Activated CD8-positive, alpha-beta T cell treated with anti-CD3 and anti-CD28 coated beads, Interleukin-2, amount 10 ng/mL, durations not matched to agents 7 days and 5 days (primary cell): Measurements from ENCODE around the gene IL7R. TPM values are rescaled to one million over a fixed set of nuclear protein-coding genes. Genes with fewer than 3 reads are reported as not detected.

ENCODE experiments used
- ATAC-seq: fragments of 150-1000 bp; cut with Tn5 transposase; one replicate; pipeline ENCODE4 v1.10.0; 2021; ENCODE audit warnings: moderate library complexity
- CTCF ChIA-PET: fragments of 350-600 bp; sonication (Branson Sonifier 250); formaldehyde crosslinking; loops from one replicate; lab custom pipeline; 2021; ENCODE audit warnings: antibody characterized with exemption; lab: Charles Lee
- POLR2A ChIA-PET: fragments of 350-600 bp; sonication (Branson Sonifier 250); formaldehyde crosslinking; loops from one replicate; lab custom pipeline; 2021; ENCODE audit warnings: antibody characterized with exemption; lab: Charles Lee
- DNase-seq: peaks from one replicate; pipeline ENCODE4 v3.0.0-alpha.2; 2020
- H3K27ac Mint-ChIP-seq: one replicate; pipeline ENCODE4 v1.8.0; 2021; ENCODE audit warnings: mild to moderate bottlenecking, mixed read lengths
- H3K27me3 Mint-ChIP-seq: one replicate; pipeline ENCODE4 v1.8.0; 2021; ENCODE audit warnings: low read depth, mixed read lengths
- H3K36me3 Mint-ChIP-seq: one replicate; pipeline ENCODE4 v1.8.0; 2021; ENCODE audit warnings: low read depth, mixed read lengths
- H3K4me1 Mint-ChIP-seq: one replicate; pipeline ENCODE4 v1.8.0; 2021; ENCODE audit warnings: low read depth, mixed read lengths
- H3K4me3 Mint-ChIP-seq: one replicate; pipeline ENCODE4 v1.8.0; 2021; ENCODE audit warnings: mild to moderate bottlenecking, mixed read lengths
- H3K9me3 Mint-ChIP-seq: one replicate; pipeline ENCODE4 v1.8.0; 2022; ENCODE audit warnings: mixed read lengths; ENCODE audit not compliant: insufficient read depth
- total RNA-seq, 2 experiments: library from RNA; stranded (reverse); gene quantifications; one replicate each; pipeline ENCODE4 v1.2.3, GENCODE V29; 2021

Gene IL7R
- total RNA-seq, 2 experiments from 2014 or later = 45.4 to 48.4 TPM

DNA sequence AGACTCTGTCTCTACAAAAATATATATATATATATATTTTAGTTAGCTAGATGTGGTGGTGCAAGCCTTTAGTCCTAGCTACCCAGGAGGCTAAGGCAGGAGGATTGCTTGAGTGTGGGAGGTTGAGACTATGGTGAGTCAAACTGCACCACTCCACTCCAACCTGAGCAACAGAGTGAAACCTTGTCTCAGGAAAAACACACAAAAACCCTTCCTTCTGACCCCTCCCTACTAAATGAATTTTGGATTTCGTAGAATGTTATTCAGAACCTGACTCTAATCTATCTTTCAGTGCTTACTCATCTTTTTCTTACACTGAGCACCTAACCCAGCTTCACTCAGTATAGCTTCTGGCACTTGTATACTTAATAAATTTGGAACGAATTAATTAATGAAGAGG is 35.2 kb upstream of the IL7R start:
- DNase-seq (no peak), ATAC-seq (no peak)
- Mint-ChIP-seq H3K4me3 (no peak overlapping the region), H3K4me1 (peaks cover 77% of the 10 kb centered on the region), H3K27ac (peak overlapping the region; percentile 75), H3K9me3 (no peaks in the 10 kb centered on the region), H3K27me3 (no peaks in the 10 kb centered on the region), H3K36me3 (peaks cover 13% of the 10 kb centered on the region)
- ChIA-PET CTCF (interaction anchor here (1.0 to 5.5 kb wide), 16 partner anchors 9 to 171 kb away, joined by 3 to 48 read pairs (median 8); partner anchors contain the start of gene IL7R), POLR2A (interaction anchor here (1.1 to 5.4 kb wide), 8 partner anchors 9 to 62 kb away, joined by 3 to 54 read pairs (median 10); partner anchors contain the start of gene IL7R)

DNA sequence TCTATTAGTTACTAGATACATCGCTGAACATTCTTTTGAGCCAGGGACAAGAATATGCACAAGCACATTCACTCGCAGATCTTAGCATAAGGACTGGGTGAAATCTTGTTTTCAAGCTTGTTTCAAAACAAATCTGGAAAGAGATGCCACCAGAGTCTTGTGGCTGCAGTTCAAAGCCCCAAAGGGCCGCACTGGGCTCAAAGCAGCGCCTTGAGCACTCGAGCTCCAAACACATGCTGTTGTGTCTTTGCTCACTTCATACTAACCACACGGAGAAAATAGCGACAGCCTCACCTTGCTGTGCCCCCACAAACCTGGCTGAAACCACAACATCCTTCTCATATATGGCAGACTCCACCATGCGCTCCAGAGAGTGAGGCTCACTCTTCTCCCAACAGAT is 34.2 kb upstream of the IL7R start:
- POLR2A ChIA-PET = interaction anchor here (0.6 to 5.4 kb wide), 12 partner anchors 8 to 171 kb away, joined by 3 to 54 read pairs (median 4); partner anchors contain the start of gene IL7R
- H3K27ac Mint-ChIP-seq = peak overlapping the region; percentile 75
- H3K4me3 Mint-ChIP-seq = peak overlapping the region; percentile 30
- DNase-seq = peak; percentile 78
- H3K9me3 Mint-ChIP-seq = no peaks in the 10 kb centered on the region
- H3K36me3 Mint-ChIP-seq = peaks cover 13% of the 10 kb centered on the region
- H3K4me1 Mint-ChIP-seq = peaks cover 85% of the 10 kb centered on the region
- CTCF ChIA-PET = interaction anchor here (0.9 to 5.5 kb wide), 20 partner anchors 8 to 206 kb away, joined by 3 to 48 read pairs (median 6); partner anchors contain the start of genes IL7R and SPEF2
- peak; percentile 68 for ATAC-seq
- no peaks in the 10 kb centered on the region for H3K27me3 Mint-ChIP-seq

DNA sequence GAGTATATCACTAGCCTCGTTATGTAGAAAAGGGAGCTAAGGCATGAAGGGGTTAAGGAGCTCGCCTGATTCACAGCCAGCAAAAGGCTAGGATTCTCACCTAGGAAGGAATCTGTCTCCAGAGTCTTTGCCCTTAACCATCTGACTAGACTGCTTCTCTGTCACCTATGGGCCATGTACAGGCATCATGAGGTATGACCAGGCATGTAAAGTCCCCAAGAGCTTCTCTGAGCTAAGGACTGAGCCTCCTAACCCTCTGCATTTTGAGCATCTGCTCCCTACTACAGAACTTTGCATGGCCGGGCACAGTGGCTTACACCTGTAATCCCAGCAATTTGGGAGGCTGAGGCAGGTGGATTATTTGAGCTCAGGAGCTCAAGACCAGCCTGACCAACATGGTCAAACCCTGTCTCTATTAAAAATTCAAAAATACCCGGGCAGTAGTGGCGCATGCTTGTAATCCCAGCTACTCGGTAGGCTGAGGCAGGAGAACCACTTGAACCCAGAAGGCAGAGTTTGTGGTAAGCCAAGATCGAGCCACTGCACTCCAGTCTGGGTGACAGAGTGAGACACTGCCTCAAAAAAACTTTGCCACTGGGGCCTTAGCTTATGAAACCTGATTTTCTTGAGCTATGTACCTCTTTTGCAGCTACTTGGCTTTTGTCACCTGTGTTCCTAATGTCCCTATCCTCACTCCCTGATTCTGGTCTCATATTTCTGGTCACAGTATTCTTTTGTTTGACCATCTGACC is 33.2 kb upstream of the IL7R start:
- H3K27ac Mint-ChIP-seq = peak overlapping the region; percentile 74
- H3K9me3 Mint-ChIP-seq = no peaks in the 10 kb centered on the region
- H3K27me3 Mint-ChIP-seq = no peaks in the 10 kb centered on the region
- H3K4me1 Mint-ChIP-seq = peaks cover 95% of the 10 kb centered on the region
- CTCF ChIA-PET = interaction anchor here (0.7 to 5.5 kb wide), 16 partner anchors 7 to 207 kb away, joined by 4 to 48 read pairs (median 10); partner anchors contain the start of genes IL7R and SPEF2
- H3K36me3 Mint-ChIP-seq = peaks cover 13% of the 10 kb centered on the region
- no peak for DNase-seq
- POLR2A ChIA-PET = interaction anchor here (0.7 to 5.4 kb wide), 9 partner anchors 8 to 43 kb away, joined by 3 to 54 read pairs (median 5); partner anchors contain the start of gene IL7R
- no peak overlapping the region for H3K4me3 Mint-ChIP-seq
- ATAC-seq = peak; percentile 35

DNA sequence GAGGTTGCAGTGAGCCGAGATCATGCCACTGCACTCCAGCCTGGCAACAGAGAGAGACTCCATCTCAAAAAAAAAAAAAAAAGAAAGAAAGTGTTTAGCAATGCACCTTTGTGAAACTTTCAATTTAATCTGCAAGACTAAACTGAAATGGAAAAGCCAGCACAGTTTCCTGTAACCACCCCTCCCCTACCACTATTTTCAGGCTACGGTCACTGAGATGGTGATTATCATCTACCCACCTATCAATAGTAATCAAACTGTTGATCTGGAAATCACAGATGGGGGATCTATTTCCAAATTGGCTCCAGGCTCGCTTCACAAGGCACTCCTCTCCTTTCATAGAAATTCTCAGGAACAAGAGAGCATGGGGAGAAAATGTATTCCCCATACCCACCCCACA is 30.6 kb upstream of the IL7R start:
- H3K27me3 Mint-ChIP-seq = no peaks in the 10 kb centered on the region
- DNase-seq (no peak), ATAC-seq (no peak)
- ChIA-PET CTCF (interaction anchor here (1.5 to 5.3 kb wide), 3 partner anchors 9 to 32 kb away, joined by 3 to 44 read pairs (median 8); partner anchors contain the start of gene IL7R), POLR2A (interaction anchor here (1.0 to 2.3 kb wide), 3 partner anchors 28 to 33 kb away, joined by 5 to 12 read pairs (median 5); partner anchors contain the start of gene IL7R)
- peaks cover 9% of the 10 kb centered on the region for H3K36me3 Mint-ChIP-seq
- H3K27ac Mint-ChIP-seq = peak overlapping the region; percentile 81
- H3K4me3 Mint-ChIP-seq = peak overlapping the region; percentile 30
- no peaks in the 10 kb centered on the region for H3K9me3 Mint-ChIP-seq
- H3K4me1 Mint-ChIP-seq = peaks cover 87% of the 10 kb centered on the region

DNA sequence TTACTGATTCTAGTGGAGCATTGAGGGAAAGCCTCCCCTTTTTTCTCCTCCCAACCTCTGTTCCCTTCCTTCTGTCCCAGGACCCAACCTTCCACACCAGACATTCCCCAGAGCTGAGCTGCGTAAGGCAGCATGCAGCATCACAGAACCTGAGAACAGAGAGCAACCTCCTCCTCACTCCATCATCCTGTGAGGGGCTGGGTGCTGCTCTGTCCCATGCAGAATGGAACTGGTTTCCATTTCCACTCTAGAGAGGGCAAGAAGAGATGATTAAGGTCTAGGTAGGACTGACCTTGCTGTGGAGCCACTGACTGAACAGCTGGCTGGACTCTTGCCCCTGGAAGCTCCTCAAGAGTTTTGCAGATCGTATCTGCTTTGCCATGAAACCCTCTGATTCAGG is 30.1 kb upstream of the IL7R start:
- Mint-ChIP-seq H3K4me3 (peak overlapping the region; percentile 30), H3K36me3 (peaks cover 9% of the 10 kb centered on the region), H3K9me3 (no peaks in the 10 kb centered on the region), H3K27me3 (no peaks in the 10 kb centered on the region), H3K4me1 (peaks cover 88% of the 10 kb centered on the region), H3K27ac (peak overlapping the region; percentile 81)
- ChIA-PET POLR2A (interaction anchor here (1.0 to 2.3 kb wide), 2 partner anchors 27 to 33 kb away, joined by 5 to 12 read pairs; no protein-coding TSS in a partner anchor), CTCF (interaction anchor here (0.7 to 2.6 kb wide), 5 partner anchors 9 to 45 kb away, joined by 3 to 8 read pairs (median 3); no protein-coding TSS in a partner anchor)
- ATAC-seq = no peak
- no peak for DNase-seq

DNA sequence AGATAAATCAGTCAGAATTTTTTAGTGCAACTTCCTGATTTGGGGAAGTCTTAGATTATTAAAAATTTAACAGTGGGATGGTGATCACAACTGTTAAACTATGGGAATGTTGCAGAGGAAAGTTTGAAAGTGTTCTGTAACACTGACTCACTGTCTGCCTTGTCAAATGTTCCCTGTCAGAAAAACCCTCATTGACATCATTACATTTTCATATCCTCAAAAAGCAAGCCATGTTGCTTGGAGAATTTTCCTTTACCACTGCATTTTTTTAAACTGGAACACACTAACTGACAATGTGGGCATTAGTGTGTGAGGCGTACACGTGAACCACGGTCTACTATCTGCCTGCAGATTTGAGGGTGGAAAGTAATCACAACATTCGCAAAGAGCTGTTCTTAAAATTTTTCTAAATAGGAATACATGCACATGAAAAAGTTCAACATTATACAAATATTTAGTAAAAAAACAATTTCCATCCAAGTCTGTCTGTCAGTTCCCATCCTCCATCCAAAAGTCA is 28.6 kb upstream of the IL7R start:
- CTCF ChIA-PET = interaction anchor here (1.3 kb wide), 1 partner anchor 45 kb away, joined by 3 read pairs; no protein-coding TSS in a partner anchor
- H3K27me3 Mint-ChIP-seq = no peaks in the 10 kb centered on the region
- ATAC-seq = no peak
- H3K36me3 Mint-ChIP-seq = peaks cover 14% of the 10 kb centered on the region
- POLR2A ChIA-PET = interaction anchor here (2.3 kb wide), 1 partner anchor 26 kb away, joined by 12 read pairs; no protein-coding TSS in a partner anchor
- no peak overlapping the region for H3K27ac Mint-ChIP-seq
- peaks cover 87% of the 10 kb centered on the region for H3K4me1 Mint-ChIP-seq
- no peaks in the 10 kb centered on the region for H3K9me3 Mint-ChIP-seq
- no peak overlapping the region for H3K4me3 Mint-ChIP-seq
- no peak for DNase-seq

DNA sequence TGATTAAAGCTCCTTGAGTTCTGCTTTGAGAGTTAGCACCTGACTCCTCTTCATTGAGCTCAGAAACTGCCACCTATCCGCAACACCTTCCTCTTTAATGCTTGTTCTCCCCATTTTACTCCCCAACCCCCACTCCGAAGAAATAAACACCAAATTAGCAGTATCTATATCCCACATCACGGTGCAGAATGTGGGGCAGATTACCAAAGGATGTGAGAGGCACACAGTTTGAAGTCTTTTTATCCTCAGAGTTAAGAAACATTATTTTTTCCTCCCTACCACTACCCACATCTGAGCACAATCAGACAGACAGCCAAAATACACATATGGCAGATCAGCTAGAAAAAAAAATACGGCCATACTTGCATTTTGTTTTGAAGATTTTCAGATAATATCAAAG is 26.1 kb upstream of the IL7R start:
- Mint-ChIP-seq H3K27me3 (no peaks in the 10 kb centered on the region), H3K36me3 (peaks cover 7% of the 10 kb centered on the region), H3K9me3 (no peaks in the 10 kb centered on the region), H3K4me1 (peaks cover 83% of the 10 kb centered on the region), H3K27ac (peak overlapping the region; percentile 79), H3K4me3 (peak overlapping the region; percentile 35)
- peak; percentile 61 for ATAC-seq
- CTCF ChIA-PET = interaction anchor here (0.6 to 4.3 kb wide), 16 partner anchors 9 to 95 kb away, joined by 3 to 21 read pairs (median 4); partner anchors contain the start of gene IL7R
- POLR2A ChIA-PET = interaction anchor here (0.9 to 2.5 kb wide), 9 partner anchors 8 to 157 kb away, joined by 3 to 19 read pairs (median 3); partner anchors contain the start of gene IL7R
- DNase-seq = peak; percentile 48

DNA sequence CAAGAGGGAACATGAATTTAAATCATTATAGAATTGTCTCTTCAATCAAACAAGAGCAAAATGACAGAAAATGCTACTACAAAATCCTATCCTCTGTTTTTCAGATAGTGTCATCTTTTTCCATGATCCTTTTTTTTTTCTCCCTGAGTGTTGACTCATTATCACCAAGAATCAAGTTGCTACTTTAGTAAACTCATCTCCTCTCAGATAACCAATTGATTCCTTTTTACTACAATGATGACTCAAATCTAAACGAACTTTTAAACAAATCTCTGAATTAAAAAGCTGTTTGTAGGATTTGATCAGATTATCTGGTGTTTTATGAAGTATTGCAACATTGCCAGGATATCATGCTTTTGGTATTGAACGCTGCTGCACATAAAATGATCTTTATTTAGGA is 23.9 kb upstream of the IL7R start:
- H3K36me3 Mint-ChIP-seq = peaks cover 7% of the 10 kb centered on the region
- ATAC-seq (no peak), DNase-seq (no peak)
- no peaks in the 10 kb centered on the region for H3K27me3 Mint-ChIP-seq
- peak overlapping the region; percentile 39 for H3K27ac Mint-ChIP-seq
- H3K4me1 Mint-ChIP-seq = peaks cover 83% of the 10 kb centered on the region
- no peak overlapping the region for H3K4me3 Mint-ChIP-seq
- ChIA-PET POLR2A (interaction anchor here (1.1 to 1.7 kb wide), 5 partner anchors 10 to 71 kb away, joined by 3 to 10 read pairs (median 4); no protein-coding TSS in a partner anchor), CTCF (interaction anchor here (1.1 to 4.3 kb wide), 5 partner anchors 10 to 55 kb away, joined by 3 to 36 read pairs (median 21); partner anchors contain the start of gene IL7R)
- no peaks in the 10 kb centered on the region for H3K9me3 Mint-ChIP-seq

DNA sequence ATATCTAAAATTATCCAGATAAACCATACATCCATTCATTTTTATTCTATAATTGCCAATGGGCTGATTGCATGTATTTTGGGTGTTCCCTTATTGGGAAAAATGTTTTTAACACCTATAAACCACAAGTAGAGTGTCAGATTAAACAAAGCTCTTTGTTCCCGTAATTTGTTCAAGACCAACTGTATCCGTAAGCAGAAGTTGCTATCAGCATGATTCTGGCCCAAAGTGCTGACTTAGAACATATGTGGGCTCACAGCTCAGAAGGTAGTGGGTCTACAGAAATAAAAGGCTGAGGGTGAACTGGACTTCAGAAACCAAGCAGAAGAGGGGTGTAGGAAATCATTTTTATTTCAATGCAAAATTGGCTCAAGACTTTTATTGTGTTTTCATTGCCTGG is 23.5 kb upstream of the IL7R start:
- ChIA-PET POLR2A (interaction anchor here (1.1 to 1.7 kb wide), 5 partner anchors 10 to 71 kb away, joined by 3 to 10 read pairs (median 4); no protein-coding TSS in a partner anchor), CTCF (interaction anchor here (1.1 to 4.3 kb wide), 6 partner anchors 8 to 55 kb away, joined by 3 to 36 read pairs (median 16); partner anchors contain the start of gene IL7R)
- Mint-ChIP-seq H3K4me1 (peaks cover 82% of the 10 kb centered on the region), H3K9me3 (no peaks in the 10 kb centered on the region), H3K27ac (peak overlapping the region; percentile 80), H3K27me3 (no peaks in the 10 kb centered on the region), H3K36me3 (peaks cover 7% of the 10 kb centered on the region), H3K4me3 (peak overlapping the region; percentile 44)
- ATAC-seq = no peak
- DNase-seq = no peak

DNA sequence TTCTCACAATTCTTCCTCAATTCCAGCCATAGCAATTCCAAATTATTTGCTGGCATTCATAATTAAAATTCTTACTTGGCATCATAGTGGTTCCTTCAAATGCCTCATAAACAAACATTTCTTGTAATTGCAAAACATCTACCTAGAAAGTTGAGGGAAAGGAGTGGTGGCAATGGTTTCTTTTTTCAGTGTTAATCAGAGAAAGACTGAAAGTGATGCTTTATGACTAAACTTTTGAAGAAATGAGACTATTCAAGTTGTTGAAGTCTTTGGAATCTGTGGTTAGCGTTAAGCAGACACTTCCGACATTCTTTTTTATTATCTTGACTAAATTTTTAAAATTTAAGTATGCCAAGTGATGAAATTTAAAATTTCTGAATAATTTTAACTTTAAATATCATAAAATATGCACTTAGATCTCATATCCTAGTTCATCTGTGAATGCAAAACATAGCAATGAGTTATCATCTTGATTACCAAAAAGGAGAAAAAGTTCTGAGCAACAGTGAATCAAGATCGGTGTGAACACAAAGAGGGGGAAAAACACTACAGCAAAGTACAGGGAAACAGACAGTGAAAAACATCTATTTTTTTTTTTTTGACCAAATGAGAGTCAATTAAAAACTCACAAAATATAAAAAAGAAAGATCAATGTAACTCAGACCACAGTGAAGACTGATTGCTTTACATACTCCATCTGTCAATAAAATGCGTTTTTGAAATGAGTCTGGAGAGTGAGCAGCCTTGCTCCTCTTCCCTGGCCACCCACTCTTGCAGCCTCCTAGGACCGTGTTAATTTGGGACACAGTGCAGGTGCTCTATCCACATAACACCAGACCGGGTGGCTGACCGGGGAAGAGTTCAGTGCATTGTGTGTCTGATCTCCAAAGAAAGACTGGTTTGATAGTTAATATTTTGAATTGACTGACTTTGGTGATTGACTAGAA is 20.6 kb upstream of the IL7R start:
- Mint-ChIP-seq H3K9me3 (peaks cover 1% of the 10 kb centered on the region), H3K27ac (peak overlapping the region; percentile 86), H3K4me1 (peaks cover 74% of the 10 kb centered on the region), H3K27me3 (no peaks in the 10 kb centered on the region), H3K4me3 (peak overlapping the region; percentile 36), H3K36me3 (peaks cover 10% of the 10 kb centered on the region)
- ATAC-seq = peak; percentile 46
- ChIA-PET CTCF (interaction anchor here (1.0 to 3.7 kb wide), 5 partner anchors 9 to 22 kb away, joined by 3 to 36 read pairs (median 3); partner anchors contain the start of gene IL7R), POLR2A (interaction anchor here (0.6 to 1.7 kb wide), 5 partner anchors 12 to 56 kb away, joined by 3 to 4 read pairs (median 3); no protein-coding TSS in a partner anchor)
- DNase-seq = no peak
